GM19099 (cell line): Measurements from ENCODE around the gene OSBPL8.

Experiments
- POLR2A ChIP-seq: IDR thresholded peaks from 3 replicates; pipeline ENCODE4 v1.6.1; 2011; ENCODE audit warnings: low read depth; ENCODE audit not compliant: insufficient read length; ENCODE audit errors: extremely low read depth

OSBPL8 gene

GRCh38 chr12:76470028-76470939, 89.3 kb downstream of the OSBPL8 start:
- TF ChIP-seq POLR2A, result no peak

- no peak for TF ChIP-seq POLR2A
Observed at GRCh38 chr12:76464631-76465166, 94.9 kb downstream of the OSBPL8 start.

- TF ChIP-seq POLR2A, result no peak
Observed at GRCh38 chr12:76462668-76463224, 96.8 kb downstream of the OSBPL8 start.

- no peak for TF ChIP-seq POLR2A
Observed at GRCh38 chr12:76460807-76461206, 98.8 kb downstream of the OSBPL8 start.

GRCh38 chr12:76457818-76458217, 101.8 kb downstream of the OSBPL8 start:
- TF ChIP-seq POLR2A, result no peak

- TF ChIP-seq POLR2A, result no peak
Observed at GRCh38 chr12:76457010-76457409, 102.6 kb downstream of the OSBPL8 start.

GRCh38 chr12:76455582-76456345, 103.8 kb downstream of the OSBPL8 start:
- no peak for TF ChIP-seq POLR2A

- no peak for TF ChIP-seq POLR2A
Observed at GRCh38 chr12:76451528-76451927, 108.0 kb downstream of the OSBPL8 start.

GRCh38 chr12:76450690-76451089, 108.9 kb downstream of the OSBPL8 start:
- TF ChIP-seq POLR2A, result no peak

- no peak for TF ChIP-seq POLR2A
Observed at GRCh38 chr12:76449993-76450392, 109.6 kb downstream of the OSBPL8 start.

- TF ChIP-seq POLR2A, result no peak
Observed at GRCh38 chr12:76449583-76449982, 110.0 kb downstream of the OSBPL8 start.

GRCh38 chr12:76449016-76449415, 110.6 kb downstream of the OSBPL8 start:
- TF ChIP-seq POLR2A, result no peak

GRCh38 chr12:76446090-76446489, 113.5 kb downstream of the OSBPL8 start:
- no peak for TF ChIP-seq POLR2A

GRCh38 chr12:76445462-76445861, 114.1 kb downstream of the OSBPL8 start:
- TF ChIP-seq POLR2A, result no peak

- TF ChIP-seq POLR2A, result no peak
Observed at GRCh38 chr12:76444408-76444984, 115.1 kb downstream of the OSBPL8 start.
